Osteoblast (primary cell): Measurements from ENCODE around the gene PATJ. TPM values are rescaled to one million over a fixed set of nuclear protein-coding genes. Genes with fewer than 3 reads are reported as not detected.
A peak's percentile ranks its signal among the peaks of the same experiment; 100 is the strongest.

ENCODE experiments used
- DNase-seq: peaks from one replicate; pipeline ENCODE4 v3.0.0; 2011; ENCODE audit warnings: low spot score, mixed read lengths; ENCODE audit not compliant: insufficient read length; ENCODE audit errors: missing footprints
- H2AFZ ChIP-seq: 2 replicates; pipeline ENCODE4 v1.6.0; 2011; ENCODE audit warnings: mild to moderate bottlenecking, low read length
- H3K27ac ChIP-seq: 2 replicates; pipeline ENCODE4 v1.5.1; 2011; ENCODE audit warnings: mild to moderate bottlenecking, low read depth, low read length, moderate library complexity
- H3K27me3 ChIP-seq: 2 replicates; pipeline ENCODE4 v1.6.0; 2012; ENCODE audit warnings: mild to moderate bottlenecking, control low read depth, inconsistent platforms, low read length, moderate library complexity; ENCODE audit not compliant: insufficient read depth
- H3K36me3 ChIP-seq: 2 replicates; pipeline ENCODE4 v1.5.1; 2011; ENCODE audit warnings: mild to moderate bottlenecking, low read length, control low read depth, moderate library complexity; ENCODE audit not compliant: insufficient read depth
- H3K4me1 ChIP-seq: 2 replicates; pipeline ENCODE4 v1.5.1; 2011; ENCODE audit warnings: mild to moderate bottlenecking, low read length, control low read depth, moderate library complexity; ENCODE audit not compliant: insufficient read depth
- H3K4me2 ChIP-seq: 2 replicates; pipeline ENCODE4 v1.6.0; 2011; ENCODE audit warnings: mild to moderate bottlenecking, low read length; ENCODE audit not compliant: insufficient read depth
- H3K4me3 ChIP-seq: fragments of 200-600 bp; sonication (generic); 3 replicates; pipeline ENCODE4 v1.5.1; 2012; ENCODE audit warnings: mild to moderate bottlenecking, low read length, inconsistent platforms; ENCODE audit not compliant: insufficient read depth
- H3K79me2 ChIP-seq: 2 replicates; pipeline ENCODE4 v1.6.0; 2012; ENCODE audit warnings: mild to moderate bottlenecking, low read length, control low read depth, inconsistent platforms; ENCODE audit not compliant: insufficient read depth
- H3K9me3 ChIP-seq: 2 replicates; pipeline ENCODE4 v1.5.1; 2011; ENCODE audit warnings: low read depth, low read length, control low read depth
- H4K20me1 ChIP-seq: 2 replicates; pipeline ENCODE4 v1.6.0; 2012; ENCODE audit warnings: mild to moderate bottlenecking, low read length, control low read depth; ENCODE audit not compliant: insufficient read depth
- total RNA-seq: library from RNA; depleted of rRNA; stranded (reverse); fragments of >200 nt; gene quantifications from 2 replicates; pipeline ENCODE4 v1.2.3, GENCODE V29; 2012
- TF ChIP-seq, protein P1 (sequence below): IDR thresholded peaks from 2 replicates; pipeline ENCODE4 v1.5.1; 2011; ENCODE audit warnings: mild to moderate bottlenecking, low read depth, low read length, moderate library complexity; ENCODE audit errors: extremely low read depth

The PATJ gene
- total RNA-seq, 1 donor: 10.1 TPM

DNA sequence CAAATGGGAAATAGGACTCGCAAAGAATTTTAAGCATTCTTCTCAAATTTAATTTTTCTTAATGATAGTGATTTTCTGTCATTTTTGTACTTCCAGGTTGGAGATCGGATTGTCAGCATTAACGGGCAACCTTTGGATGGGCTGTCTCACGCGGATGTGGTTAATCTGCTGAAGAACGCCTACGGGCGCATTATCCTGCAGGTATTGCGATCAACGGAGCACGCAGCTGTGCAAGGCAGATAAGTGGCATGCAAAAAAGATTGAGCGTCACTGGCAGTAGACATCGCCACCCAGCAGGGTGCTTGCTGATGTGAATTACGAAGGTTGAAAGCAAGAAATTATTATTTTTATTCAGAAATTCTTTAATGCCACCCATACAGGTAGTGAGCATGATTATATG, 386.5 kb downstream of the PATJ start:
- Histone ChIP-seq H3K4me2 (no peak overlapping the region), H2AFZ (no peak overlapping the region), H3K4me1 (no peaks in the 10 kb centered on the region), H3K36me3 (no peaks in the 10 kb centered on the region), H3K79me2 (no peaks in the 10 kb centered on the region), H4K20me1 (no peaks in the 10 kb centered on the region), H3K4me3 (no peak overlapping the region), H3K9me3 (no peaks in the 10 kb centered on the region), H3K27ac (no peak overlapping the region), H3K27me3 (no peaks in the 10 kb centered on the region)
- DNase-seq: no peak
- TF ChIP-seq, protein P1, sequence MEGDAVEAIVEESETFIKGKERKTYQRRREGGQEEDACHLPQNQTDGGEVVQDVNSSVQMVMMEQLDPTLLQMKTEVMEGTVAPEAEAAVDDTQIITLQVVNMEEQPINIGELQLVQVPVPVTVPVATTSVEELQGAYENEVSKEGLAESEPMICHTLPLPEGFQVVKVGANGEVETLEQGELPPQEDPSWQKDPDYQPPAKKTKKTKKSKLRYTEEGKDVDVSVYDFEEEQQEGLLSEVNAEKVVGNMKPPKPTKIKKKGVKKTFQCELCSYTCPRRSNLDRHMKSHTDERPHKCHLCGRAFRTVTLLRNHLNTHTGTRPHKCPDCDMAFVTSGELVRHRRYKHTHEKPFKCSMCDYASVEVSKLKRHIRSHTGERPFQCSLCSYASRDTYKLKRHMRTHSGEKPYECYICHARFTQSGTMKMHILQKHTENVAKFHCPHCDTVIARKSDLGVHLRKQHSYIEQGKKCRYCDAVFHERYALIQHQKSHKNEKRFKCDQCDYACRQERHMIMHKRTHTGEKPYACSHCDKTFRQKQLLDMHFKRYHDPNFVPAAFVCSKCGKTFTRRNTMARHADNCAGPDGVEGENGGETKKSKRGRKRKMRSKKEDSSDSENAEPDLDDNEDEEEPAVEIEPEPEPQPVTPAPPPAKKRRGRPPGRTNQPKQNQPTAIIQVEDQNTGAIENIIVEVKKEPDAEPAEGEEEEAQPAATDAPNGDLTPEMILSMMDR: no peak

DNA sequence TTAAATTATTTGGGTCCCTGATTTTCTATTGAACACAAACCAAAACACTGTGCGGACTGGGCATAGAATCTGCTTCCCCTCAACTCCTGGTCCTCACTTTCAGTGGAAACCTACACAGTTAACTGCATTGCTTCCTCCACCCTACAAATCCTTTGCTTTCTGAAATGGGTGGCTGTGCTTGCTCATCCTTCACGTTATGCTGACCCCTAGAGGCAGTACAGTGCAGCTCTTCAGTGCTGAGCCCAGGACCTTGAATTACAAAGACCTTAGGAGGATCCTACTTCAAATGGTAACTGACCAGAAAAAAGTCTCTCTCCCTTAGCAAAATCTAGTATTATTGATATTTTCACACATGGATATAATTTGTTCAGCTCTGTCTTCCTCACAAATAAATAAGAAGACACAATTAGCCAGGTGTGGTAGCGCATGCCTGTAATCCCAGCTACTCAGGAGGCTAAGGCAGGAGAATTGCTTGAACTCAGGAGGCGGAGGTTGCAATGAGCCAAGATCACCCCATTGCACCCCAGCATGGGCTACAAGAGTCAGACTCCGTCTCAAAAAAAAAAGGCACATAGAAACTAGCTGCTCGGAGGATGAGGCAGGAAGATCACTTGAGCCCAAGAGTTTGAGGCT, 388.9 kb downstream of the PATJ start:
- no peaks in the 10 kb centered on the region for H3K79me2 ChIP-seq
- no peaks in the 10 kb centered on the region for H3K9me3 ChIP-seq
- H3K27ac ChIP-seq: no peak overlapping the region
- no peak overlapping the region for H3K4me3 ChIP-seq
- no peaks in the 10 kb centered on the region for H3K4me1 ChIP-seq
- H4K20me1 ChIP-seq: no peaks in the 10 kb centered on the region
- TF ChIP-seq, protein P1: peak; percentile 85
- H3K36me3 ChIP-seq: no peaks in the 10 kb centered on the region
- DNase-seq: peak; percentile 88
- H3K27me3 ChIP-seq: no peaks in the 10 kb centered on the region
- no peak overlapping the region for H2AFZ ChIP-seq
- H3K4me2 ChIP-seq: no peak overlapping the region

DNA sequence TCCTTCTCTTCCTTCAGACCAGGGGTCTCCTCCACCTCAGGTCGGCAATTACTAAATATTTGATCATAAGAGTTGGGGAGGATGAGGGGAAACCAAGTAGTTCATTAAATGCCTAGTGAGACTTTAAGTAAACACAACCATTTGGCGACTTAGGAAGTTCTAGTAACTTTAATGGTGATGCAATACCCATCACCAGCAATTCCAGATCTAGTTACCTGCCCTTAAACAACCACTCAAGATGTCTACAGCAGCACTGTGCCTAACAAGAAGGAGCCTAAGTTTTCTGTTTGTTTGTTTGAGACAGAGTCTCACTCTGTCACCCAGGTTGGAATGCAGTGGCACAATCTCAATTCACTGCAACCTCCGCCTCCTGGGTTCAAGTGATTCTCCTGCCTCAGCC, 395.7 kb downstream of the PATJ start:
- Histone ChIP-seq H3K79me2 (no peaks in the 10 kb centered on the region), H4K20me1 (no peaks in the 10 kb centered on the region), H3K36me3 (no peaks in the 10 kb centered on the region), H3K4me1 (no peaks in the 10 kb centered on the region), H3K4me2 (no peak overlapping the region), H3K27ac (no peak overlapping the region), H3K9me3 (no peaks in the 10 kb centered on the region), H3K27me3 (no peaks in the 10 kb centered on the region), H3K4me3 (no peak overlapping the region), H2AFZ (no peak overlapping the region)
- TF ChIP-seq, protein P1: no peak
- DNase-seq: no peak

DNA sequence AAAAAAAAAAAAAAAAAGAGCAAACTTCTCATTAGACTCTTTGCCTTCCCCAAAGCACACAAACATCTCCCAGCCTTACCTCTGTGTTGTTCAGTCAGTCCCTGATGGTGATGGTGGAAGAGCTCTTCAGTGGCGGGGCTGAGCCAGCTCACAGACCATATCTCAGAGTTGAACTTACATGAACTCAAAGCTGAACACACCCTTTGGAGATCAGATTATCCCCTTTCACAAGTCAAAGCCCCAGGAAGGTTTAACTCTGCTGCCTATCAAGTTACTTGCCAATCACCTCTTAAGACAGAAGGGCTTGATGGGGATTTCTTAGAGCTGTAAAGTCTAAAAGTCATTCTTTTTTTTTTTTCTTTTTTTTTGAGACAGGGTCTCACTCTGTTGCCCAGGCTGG, 397.1 kb downstream of the PATJ start:
- Histone ChIP-seq H3K36me3 (no peaks in the 10 kb centered on the region), H3K4me3 (no peak overlapping the region), H3K4me2 (no peak overlapping the region), H3K9me3 (no peaks in the 10 kb centered on the region), H3K4me1 (no peaks in the 10 kb centered on the region), H4K20me1 (no peaks in the 10 kb centered on the region), H3K27me3 (no peaks in the 10 kb centered on the region), H3K27ac (no peak overlapping the region), H2AFZ (no peak overlapping the region), H3K79me2 (no peaks in the 10 kb centered on the region)
- DNase-seq: no peak
- TF ChIP-seq, protein P1: no peak
